Measurements from ENCODE around the gene ZNF678.

Gene ZNF678

Small RNAs within 50 kb of the gene (small RNA-seq; reads per million reads assigned to genes)
- 1.1 reads per million, percentile 38 among the genes with 10 or more reads in this experiment for gene RNA5SP77

Measured in skeletal muscle satellite cell (primary cell).